HG02678 (cell line): Measurements from ENCODE around the gene CACTIN.
"Not testable (repeated sequence)": the region's sequence is repeated elsewhere in the genome, so short reads cannot be mapped to it uniquely, and the experiment has no call there.

Experiments
- ATAC-seq: cut with Tn5 transposase; IDR thresholded peaks from one replicate; pipeline ENCODE4 v1.9.1; 2021; ENCODE audit warnings: mild to moderate bottlenecking, moderate library complexity; ENCODE audit not compliant: unreplicated experiment

The CACTIN gene

GRCh38 chr19:3626473-3627350 lies at the start of gene CACTIN:
TSS of gene CACTIN (minus strand) at chr19:3626790. CDS start at chr19:3626762, 28 bp downstream.
- ATAC-seq: peak; percentile 94

- no peak for ATAC-seq
Measured at GRCh38 chr19:3674784-3675543, 48.4 kb upstream of the CACTIN start.

GRCh38 chr19:3673506-3674439 lies 47.2 kb upstream of the CACTIN start:
- no peak for ATAC-seq

GRCh38 chr19:3672993-3673392 lies 46.4 kb upstream of the CACTIN start:
- no peak for ATAC-seq

- no peak for ATAC-seq
Measured at GRCh38 chr19:3672575-3672948, 46.0 kb upstream of the CACTIN start.

GRCh38 chr19:3671680-3672574 lies 45.3 kb upstream of the CACTIN start:
- ATAC-seq: no peak

- ATAC-seq: no peak
Measured at GRCh38 chr19:3670796-3671679, 44.4 kb upstream of the CACTIN start.

GRCh38 chr19:3669947-3670795 lies 43.6 kb upstream of the CACTIN start:
- ATAC-seq: no peak

- no peak for ATAC-seq
Measured at GRCh38 chr19:3669082-3669946, 42.7 kb upstream of the CACTIN start.

- no peak for ATAC-seq
Measured at GRCh38 chr19:3668331-3669081, 41.9 kb upstream of the CACTIN start.

- no peak for ATAC-seq
Measured at GRCh38 chr19:3667766-3668165, 41.2 kb upstream of the CACTIN start.

GRCh38 chr19:3667037-3667638 lies 40.5 kb upstream of the CACTIN start:
- no peak for ATAC-seq

- ATAC-seq: not testable (repeated sequence)
Measured at GRCh38 chr19:3666545-3666856, 39.9 kb upstream of the CACTIN start.

- peak; percentile 44 for ATAC-seq
Measured at GRCh38 chr19:3665681-3666544, 39.3 kb upstream of the CACTIN start.
